DMS114 treated with DMSO at 0.1 percent for 48 hours (cell line): ENCODE data around the gene SLX9.

ENCODE experiments used
- DNase-seq: peaks from one replicate; lab custom pipeline; 2025; ENCODE audit not compliant: unreplicated experiment; lab: John Stamatoyannopoulos, UW

SLX9 gene

DNA sequence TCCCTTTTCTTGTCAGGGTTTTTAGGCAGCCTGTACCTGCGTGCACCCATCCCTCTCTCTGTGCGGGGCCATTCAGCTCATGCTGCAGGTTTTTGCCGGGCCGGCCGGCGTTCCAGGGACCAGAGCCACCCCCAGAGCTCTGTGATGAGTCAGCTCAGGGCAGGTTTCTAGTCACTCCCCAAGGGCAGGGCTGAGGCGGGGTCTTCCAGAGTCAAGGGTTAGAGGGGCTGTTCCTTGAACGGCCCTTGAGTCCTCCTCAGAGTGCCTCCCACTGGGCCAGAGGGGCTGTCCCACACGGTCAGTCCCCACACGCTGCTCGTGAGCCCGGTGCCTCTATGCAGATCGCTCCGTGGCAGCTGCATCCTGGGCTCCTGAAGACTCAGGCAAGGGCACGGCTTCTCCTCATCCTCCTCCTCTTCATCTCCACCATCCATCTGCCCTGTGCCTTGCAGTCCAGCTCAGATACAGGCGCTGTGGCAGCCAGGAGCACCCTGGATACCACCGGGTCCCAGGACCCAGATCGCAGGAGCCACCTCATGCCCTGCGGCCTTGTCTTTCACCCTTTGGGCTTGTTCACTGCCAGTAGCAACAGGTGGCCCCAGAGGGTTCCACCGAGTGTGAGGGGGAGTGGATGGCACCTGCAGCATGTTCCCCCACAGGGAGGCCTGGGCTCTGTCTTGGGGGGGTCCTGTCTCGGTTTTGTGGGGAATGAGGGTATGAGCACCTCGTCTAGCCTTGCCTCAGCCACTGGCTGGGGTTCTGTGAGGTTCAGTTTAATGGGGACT, 17.4 kb downstream of the SLX9 start:
- no peak for DNase-seq

DNA sequence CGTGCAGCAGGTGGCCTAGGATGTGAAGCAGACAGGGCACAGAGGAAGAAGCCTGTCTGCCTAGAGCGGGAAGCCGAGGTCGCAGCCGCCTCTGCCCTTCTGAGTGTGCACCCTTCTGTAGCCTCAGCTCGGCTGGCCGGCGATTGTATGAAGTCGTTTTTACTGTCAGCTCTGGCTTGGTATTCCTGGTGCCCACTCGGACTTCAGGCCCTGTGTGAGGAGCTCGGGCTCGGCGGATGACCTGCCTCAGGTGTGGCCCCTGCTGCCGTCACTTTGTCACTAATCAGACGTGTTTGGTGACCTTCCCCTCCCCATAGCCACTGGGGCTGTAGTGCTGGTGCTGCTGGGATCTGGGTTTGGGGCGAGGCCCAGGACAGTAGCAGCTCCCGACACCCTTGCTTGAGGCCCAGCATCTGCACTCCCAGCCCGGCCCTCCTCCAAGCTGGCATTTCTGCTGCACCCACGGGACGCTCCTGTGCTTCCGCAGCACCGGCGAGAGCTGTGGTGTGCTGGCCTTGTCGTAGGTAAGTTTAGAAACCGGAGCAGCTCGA, 18.1 kb downstream of the SLX9 start:
- DNase-seq, result no peak

DNA sequence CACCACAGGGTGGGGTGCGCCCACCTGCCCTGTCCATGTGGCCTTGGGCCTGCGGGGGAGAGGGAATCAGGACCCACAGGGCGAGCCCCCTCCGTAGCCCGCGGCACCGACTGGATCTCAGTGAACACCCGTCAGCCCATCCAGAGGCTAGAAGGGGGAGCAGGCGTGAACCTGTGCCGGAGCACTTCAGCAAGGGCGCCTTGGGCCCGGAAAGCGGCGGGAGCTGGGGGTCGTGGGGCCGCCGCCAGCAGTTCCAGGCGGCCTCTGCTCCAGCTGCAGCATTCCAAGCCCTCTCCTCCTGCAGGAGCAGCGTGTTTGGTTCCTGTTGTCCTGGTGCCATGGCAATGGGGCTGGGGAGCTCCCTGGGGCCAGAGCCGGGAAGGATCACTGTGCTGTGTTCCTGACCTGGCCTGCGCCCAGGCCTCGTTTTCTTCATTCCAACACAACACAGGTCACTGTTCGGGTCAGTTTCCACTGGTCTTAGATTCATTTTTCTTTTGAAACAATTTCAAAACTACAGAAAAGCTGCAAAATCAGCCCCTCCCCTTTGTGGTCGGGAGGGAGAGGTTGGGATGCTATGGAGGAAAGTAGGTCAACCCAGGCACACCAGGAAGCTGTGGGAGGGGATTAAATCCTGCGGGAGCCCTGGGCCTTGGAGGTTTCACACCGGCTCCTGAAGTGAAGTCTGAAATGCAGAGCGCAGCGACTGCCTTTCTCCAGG, 18.8 kb downstream of the SLX9 start:
- DNase-seq, result no peak

DNA sequence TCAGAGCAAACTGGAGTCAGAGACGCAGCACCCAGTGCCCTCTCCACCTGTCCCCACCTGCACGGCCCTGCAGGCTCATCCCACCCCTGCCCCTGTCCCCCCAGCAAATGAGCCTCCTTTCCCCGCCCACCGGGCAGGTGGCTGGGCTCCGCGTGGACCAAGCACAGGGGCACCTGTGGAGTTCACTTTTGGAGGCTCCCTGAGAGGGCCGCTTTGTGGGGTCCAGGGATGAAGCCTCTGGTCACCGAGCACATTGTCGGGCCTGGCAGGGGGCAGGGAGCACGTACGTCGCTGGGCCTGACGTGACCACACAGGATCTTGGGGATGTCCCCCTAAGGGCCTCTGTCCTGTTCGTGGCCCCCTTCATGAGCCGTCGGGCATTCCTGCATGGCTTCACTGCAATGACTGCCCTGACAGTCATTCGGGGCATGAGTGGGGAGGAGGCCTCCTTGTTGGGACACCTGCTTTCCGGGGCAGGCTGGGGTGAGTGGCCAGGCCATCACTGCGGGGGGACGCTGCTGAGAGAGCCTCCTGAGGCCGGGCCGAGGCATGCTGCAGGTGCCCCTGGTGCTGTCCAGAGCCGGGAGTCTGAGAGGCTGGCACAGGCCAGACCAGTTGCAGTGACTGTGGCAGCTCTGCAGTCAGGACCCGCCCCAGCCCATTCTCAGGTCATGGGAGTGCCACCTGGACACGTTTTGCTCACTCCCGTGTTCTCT, 19.7 kb downstream of the SLX9 start:
- no peak for DNase-seq

DNA sequence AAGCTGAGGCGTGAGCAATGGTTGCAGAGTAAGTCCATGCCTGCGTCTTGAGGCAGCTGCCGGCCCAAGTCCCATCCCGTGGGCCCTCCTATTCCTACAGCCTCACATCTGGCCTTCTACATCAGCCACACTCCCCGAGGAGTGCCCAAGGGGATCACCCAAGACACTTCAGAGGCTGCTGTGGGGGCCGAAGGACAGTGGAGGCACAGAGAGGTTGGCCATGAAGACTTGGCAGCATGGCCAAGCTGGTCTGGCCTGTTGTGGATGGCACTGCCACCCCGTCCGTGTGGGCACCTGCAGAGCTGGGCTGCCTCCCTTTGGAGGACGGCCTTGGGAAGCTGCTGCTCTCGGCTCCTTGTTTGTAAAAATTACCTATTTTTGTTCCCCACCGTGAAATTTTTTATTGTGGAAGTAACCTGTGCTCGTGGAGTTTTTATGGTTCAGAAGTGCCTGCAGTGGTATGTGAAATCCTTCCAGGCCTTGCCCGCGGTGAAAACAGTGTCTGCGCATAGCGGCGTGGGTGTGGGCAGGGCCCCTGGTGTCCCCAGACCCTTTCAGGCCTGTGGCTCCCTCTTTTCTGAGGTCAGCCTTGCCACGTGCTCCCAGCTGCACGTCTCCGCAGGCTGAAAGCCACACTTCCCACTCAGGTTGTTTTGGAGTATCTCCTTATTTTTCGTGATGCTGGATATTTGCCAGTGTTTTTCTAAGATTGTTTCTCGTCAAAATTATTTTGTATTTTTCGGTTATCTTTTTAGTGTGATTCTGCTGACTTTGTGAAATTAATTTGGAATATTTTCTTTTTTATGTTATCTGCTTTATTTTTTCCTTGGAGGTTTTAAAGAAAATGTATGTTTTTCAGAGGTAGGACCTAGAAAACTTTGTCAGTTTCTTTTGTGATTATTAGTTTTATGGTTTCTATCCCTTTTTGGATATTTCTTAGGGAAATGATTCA, 20.6 kb downstream of the SLX9 start:
- no peak for DNase-seq

DNA sequence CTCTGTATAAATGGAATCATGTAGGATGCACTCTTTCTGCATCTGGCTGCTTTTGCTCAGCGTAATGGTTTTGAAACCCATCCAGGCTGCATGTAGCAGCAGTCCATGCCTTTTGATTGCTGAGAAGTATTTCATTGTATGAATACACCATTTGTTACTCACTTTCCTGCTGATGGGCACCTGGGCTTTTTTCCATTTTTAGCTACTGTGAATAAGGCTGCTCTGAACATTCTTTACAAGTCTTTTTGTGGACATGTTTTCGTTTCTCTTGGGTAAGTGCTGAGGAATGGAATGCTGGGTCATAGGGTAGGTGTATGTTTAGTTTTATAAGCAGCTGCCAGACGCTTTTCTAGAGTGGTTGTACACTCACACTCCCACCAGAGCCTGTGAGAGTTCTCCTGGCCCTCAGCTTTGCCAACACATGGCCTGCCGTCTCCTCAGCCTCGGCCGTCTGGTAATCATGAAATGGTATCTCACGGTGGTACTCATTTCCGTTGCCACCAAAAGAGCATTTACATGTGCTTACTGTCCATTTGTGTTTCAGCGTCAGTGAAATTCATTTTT, 22.7 kb downstream of the SLX9 start:
- DNase-seq, result no peak

DNA sequence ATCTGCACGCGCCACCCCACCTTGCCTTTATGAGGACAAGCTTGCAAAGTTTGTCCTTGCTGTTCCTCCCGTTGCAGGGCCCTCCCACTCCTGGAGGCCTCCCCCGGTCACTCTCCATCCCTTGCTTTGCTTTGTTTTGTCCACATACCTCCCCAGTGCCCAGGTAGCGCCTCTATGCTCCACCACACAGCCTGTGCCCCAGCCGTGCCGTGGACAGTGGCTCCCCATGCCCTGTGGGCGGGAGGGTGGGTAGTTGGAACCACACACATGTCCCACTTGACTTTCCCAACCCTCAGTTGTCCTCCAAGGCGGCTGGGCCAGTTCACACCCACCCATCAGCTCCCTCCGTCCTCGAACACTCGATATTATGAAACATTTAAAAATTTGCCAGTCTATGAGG, 24.6 kb downstream of the SLX9 start:
- no peak for DNase-seq

DNA sequence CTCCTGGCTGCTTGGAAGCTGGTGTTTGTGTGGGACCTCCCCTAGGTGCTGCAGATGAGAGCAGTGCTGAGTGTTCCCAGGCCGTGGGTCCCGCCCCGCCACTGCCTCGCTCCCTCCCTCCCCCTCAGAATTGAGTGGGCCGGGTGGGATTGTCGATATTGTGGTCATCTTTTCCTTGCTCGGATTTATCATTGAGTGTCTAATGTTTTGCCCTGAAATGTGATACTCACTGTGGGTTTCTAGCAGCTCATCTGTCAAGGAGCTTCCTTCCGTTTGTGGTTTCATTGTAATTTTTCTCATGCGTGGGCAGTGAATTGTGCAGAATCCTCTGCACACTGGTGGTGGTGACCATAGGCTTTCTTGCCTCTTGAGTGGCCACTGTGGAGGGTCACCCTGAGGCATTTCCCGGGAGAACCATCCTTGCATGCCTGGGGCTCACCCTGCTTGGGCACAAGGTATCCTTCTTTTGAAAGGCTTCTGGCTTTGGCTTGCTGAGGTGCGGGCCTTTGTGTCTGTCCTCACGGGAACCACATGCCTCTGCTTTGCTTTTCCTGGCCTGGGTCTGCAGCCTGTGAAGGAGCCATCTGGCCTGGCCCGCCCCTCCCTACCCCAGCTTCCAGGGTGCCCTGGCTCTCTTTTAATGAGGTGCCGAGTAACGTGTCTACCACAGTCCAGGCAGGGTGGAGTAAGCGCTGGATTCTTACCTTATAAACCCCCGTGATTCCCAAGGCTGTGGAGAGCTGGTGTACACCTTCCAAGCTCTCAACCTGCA, 25.6 kb downstream of the SLX9 start:
- no peak for DNase-seq

DNA sequence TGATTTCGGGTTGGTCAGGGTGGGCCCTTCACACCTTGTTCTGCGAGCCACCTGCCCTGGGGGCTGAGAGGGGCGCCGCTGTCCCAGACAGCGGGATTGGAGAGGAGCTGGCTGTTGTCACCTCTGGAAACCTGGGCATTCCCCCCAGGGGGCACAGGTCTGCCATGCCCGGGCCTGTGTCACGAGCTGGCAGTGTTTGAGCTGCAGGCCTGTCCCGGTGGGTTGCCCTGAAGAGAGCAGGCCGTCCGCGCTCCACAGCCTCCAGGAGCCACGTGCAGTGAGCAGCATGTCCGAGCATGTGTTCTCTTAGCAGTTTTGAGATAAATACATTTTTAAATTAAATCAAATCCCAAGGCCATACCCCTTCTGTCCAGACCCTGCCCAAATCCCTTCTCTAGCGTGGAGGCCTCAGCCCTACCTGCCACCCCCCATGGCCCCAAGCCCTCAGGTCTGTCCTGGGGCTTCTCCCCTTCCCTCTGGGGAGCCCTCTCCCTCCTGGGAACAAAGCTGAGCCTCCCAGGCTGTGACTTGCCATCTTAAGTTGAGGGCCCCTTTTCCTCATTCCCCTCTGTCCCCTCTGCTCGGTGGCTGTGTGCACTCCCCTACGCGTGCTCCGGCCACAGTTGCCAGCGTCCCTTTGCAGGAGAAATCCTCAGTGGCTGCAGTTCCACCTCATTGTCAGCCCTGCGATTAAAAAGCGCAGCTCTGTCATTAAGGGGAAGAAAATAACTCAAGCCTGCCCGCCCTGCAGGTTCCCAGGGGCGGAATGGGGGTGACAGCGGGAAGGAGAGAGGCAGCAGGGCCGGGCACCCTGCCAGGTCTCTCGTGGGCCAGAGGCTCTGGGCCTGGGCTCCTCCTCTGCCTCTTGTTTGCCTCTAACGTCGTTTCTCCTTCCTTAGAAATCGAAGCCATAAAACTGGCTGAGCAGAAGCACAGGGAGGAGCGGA, 26.6 kb downstream of the SLX9 start:
- no peak for DNase-seq

DNA sequence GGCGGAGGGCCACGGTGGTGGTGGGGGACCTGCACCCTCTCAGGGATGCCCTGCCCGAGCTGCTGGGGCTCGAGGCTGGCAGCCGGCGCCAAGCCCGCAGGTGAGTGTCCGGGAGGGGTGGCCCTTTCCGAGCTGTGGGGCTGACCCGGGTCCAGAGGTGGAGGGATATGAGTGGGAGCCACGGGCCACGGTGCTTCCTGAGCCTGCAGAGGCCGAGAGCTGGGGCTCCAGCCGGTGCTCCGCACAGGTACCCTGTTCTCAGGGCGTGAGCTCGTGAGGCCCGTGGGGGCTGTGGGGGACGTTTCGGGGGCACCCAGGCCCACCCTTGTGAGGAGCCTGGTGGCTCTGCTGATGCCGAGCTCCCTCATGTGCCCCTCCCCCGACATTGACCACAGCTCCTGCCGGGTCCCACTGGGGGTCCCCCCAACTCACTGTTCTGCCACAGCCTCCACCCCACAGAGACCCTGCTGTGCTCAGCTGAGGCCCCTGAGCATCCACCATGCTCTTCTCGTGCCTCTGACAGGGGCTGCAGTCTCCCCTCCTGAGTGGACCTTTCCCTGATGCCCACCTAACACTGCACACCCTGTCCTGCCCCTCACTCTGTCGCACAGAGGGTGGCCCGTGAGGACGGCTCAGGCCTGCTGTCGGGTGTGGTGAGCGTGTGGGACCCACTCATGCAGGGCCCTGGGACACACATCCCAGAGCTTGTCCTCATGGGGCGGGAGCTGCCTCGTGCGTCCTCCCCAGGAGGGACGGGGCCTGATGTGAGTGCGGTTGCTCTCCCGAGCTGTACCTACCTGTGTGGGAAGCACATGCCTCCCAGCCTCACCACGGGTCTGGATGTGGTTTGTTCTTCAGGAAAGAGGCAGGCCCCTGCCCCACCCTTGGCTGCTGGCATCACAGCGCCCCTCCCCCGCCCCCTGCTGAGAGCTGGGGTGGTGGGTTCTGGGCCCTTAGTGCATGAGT, 27.5 kb downstream of the SLX9 start:
- DNase-seq, result no peak

DNA sequence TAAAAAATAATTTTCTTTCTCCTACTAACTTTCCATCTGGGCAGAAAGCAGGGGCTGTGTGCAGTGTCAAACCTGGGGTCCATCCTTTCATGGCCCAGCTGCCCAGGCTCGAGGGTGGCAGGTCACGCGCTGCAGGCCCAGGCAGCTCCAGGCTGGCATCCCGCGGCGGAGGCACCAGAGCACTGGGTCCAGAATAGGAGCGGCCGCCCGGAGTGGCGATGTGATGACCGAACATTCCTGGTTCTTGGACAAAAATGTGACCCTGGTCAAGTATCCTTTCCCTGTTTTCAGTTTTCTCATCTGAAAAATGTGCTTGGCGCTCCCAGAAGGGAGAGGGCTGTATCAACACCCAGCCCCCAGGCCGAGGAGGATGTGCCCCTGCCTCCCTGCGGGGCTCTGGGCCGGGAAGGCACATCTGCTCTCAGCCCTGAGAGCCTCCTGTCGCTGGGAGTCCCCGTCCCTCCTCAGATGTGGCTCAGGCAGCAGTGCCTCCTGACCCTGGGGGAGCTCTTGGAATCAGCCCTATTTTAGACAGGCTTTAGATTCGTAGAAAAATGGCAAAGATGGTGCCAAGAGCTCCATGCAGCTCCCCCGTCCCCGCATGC, 29.3 kb downstream of the SLX9 start:
- DNase-seq, result no peak

DNA sequence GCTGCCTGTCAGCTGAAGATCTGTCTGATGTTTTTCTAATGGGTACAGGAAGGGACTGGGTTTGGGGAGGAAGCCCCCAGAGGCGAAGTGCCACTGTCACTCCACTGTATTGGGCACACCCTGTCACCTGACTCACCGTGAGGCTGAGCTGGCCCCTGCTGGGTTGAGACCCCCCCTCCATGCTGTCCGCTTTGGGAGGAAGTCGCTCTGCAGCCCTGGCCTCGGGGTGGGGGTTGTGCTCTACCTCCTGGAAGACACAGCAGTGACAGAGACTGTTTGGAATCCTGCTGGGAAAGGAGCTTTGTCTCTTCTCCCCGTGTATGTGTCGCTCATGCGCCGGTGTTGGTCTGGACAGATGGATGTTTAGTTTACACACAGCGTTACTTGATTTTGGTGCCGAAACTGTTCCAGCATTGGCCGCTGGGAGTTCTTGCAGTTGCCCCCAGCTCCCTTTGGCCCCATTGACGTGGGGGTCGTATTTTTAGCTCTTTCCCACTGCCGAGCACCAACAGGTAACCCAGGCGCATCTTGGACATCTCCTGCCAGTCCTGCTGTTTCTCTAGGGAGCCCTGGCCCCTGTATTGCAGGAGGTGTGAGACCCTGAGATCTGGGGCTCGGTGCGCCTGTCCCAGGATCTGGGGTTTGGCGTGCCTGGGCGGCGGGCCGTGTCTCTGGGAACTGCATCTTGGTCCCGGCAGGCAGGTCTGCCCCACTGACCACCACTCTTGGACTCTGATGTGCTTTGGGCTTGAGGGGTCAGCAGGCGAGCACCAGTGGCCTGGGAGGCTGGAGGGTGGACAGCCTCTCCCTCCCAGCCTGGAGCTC, 30.3 kb downstream of the SLX9 start:
- no peak for DNase-seq

DNA sequence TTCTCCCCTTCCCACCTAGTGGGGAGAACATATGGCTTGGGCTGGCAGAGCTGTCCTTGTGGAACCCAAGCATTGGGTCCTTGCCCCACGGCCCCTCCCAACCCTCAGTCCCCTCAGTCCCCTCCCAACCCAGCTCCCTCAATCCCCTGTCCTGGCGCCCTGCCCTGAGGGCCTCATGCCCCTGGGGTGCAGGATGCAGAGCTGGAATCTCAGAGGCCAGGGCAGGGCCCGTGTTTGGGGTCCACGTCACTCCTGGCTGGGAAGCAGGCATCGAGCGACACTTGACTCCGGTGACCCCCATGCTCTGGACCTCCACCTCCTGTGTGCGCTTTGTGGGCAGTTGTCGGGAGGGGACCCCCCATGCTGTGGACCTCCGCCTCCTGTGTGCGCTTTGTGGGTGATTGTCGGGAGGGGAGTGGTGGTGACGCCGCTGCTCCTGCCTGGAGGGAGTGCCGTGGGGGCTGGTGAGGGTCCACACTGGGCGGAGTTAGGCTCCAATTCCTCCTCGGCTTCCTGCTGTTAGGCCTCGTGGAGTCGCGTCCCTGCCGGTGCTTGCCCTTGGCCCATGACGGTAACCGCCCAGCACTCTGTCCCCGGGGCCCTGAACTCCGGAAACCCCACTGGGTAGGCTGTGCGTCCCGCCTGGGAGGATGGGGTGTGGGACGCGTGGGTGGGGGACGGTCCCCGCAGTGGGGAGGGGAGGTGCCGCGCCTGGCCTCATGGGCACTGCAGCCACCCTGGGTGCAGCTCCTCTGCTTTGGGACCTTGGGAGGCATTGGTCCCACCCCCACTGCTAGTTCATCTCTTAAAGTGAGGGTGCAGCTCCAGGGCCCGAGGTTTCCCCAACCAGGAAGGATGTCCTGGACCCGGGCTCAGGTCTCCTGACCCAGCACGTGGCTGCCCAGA, 31.2 kb downstream of the SLX9 start:
- DNase-seq, result no peak

DNA sequence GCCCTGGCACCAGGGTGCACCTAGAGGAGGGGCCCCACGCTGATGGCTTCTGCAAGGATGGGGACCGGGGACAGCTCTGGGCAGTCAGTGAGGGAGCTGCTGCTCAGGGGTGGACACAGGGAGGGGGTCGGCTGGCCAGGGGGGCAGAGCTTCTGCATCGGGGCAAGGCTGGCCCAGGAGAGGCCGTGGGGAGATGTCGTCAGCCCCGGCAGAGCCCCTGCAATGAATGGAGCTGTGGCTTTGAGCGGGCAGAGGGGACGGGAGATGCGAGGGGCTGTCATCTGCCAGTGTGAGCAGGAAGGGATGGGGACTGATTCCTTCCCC, 31.8 kb downstream of the SLX9 start:
- no peak for DNase-seq

DNA sequence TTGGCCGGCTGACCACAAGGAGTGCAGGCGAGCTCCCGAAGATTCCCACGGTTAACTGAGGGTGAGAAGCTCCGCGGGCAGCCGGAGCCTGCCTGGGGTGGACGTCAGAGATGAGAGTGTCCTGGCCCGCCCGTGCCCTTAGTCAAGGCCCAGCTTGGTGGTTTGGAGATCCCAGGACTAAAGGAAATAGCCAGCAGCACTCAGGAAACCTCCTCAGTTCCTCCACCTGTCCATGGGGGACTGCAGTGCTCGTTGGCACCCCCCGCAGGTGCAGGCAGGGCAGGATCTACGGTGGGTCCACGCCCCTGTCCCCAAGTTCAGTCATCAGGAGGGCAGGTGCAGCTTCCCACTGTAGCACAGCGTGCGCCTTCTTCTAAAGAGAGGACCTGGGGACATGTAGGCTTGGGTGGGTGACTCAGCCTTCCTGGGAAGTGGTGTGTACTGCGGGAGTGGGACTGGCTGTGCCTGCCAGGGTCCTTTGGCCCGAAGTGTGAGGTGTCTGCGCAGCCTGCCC, 32.5 kb downstream of the SLX9 start:
- DNase-seq, result no peak
